Parathyroid adenoma (tissue), 2 donors: ENCODE measurements around the gene SELENOV.
A peak's percentile ranks its signal among the peaks of the same experiment; 100 is the strongest.

Experiments
- H2AFZ ChIP-seq: fragments of 300-600 bp; sonication (generic); one replicate; pipeline ENCODE4 v1.7.0; 2017; ENCODE audit warnings: antibody characterized with exemption, mild to moderate bottlenecking
- H3K27ac ChIP-seq: fragments of 300-600 bp; sonication (generic); one replicate; pipeline ENCODE4 v1.7.0; 2017
- H3K27me3 ChIP-seq: fragments of 300-600 bp; sonication (generic); one replicate; pipeline ENCODE4 v1.7.0; 2017; ENCODE audit warnings: low read length; ENCODE audit not compliant: control insufficient read depth, insufficient read depth
- H3K36me3 ChIP-seq: fragments of 300-600 bp; sonication (generic); one replicate; pipeline ENCODE4 v1.7.0; 2017; ENCODE audit warnings: low read length; ENCODE audit not compliant: control insufficient read depth, insufficient read depth
- H3K4me1 ChIP-seq: fragments of 300-600 bp; sonication (generic); one replicate; pipeline ENCODE4 v1.7.0; 2017; ENCODE audit warnings: control low read depth
- H3K4me2 ChIP-seq: fragments of 300-600 bp; sonication (generic); one replicate; pipeline ENCODE4 v1.7.0; 2017; ENCODE audit warnings: low read length
- H3K4me3 ChIP-seq: fragments of 300-600 bp; sonication (generic); one replicate; pipeline ENCODE4 v1.7.0; 2017; ENCODE audit warnings: low read depth, low read length
- H3K79me2 ChIP-seq: fragments of 300-600 bp; sonication (generic); one replicate; pipeline ENCODE4 v1.7.0; 2017; ENCODE audit warnings: control low read depth
- H3K9ac ChIP-seq: fragments of 300-600 bp; sonication (generic); one replicate; pipeline ENCODE4 v1.7.0; 2017; ENCODE audit warnings: mild to moderate bottlenecking
- H3K9me3 ChIP-seq: fragments of 300-600 bp; sonication (generic); one replicate; pipeline ENCODE4 v1.7.0; 2017; ENCODE audit warnings: low read length; ENCODE audit not compliant: control insufficient read depth
- TF ChIP-seq, protein P1 (sequence below): fragments of 300-600 bp; sonication (generic); IDR thresholded peaks from one replicate; pipeline ENCODE4 v1.7.0; 2017; ENCODE audit warnings: antibody characterized with exemption, mild to moderate bottlenecking
- donor health status: primary hyperparathyroidism.

SELENOV gene

DNA sequence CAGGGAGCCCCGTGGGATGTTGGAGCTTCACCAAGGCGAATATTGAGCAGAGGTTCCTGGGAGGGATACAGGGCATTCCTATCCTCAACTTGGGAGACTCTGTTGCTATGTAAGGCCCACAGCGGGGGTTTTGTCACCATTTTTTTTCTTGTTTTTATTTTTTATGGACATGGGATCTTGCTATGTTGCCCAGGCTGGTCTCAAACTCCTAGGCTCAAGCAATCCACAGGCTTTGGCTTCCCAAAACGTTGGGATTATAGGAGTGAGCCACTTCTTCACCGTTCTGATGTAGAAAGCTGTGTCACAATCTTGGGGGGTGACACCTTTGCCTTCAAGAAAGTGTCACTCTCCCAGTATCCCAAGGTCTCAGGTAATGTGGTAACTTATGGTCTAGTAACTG, 13.6 kb upstream of the SELENOV start:
- no peaks in the 10 kb centered on the region for H3K27me3 ChIP-seq
- TF ChIP-seq, protein P1, sequence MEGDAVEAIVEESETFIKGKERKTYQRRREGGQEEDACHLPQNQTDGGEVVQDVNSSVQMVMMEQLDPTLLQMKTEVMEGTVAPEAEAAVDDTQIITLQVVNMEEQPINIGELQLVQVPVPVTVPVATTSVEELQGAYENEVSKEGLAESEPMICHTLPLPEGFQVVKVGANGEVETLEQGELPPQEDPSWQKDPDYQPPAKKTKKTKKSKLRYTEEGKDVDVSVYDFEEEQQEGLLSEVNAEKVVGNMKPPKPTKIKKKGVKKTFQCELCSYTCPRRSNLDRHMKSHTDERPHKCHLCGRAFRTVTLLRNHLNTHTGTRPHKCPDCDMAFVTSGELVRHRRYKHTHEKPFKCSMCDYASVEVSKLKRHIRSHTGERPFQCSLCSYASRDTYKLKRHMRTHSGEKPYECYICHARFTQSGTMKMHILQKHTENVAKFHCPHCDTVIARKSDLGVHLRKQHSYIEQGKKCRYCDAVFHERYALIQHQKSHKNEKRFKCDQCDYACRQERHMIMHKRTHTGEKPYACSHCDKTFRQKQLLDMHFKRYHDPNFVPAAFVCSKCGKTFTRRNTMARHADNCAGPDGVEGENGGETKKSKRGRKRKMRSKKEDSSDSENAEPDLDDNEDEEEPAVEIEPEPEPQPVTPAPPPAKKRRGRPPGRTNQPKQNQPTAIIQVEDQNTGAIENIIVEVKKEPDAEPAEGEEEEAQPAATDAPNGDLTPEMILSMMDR, result no peak

GRCh38 chr19:39502640-39503417, 12.1 kb upstream of the SELENOV start:
- H3K27me3 ChIP-seq, result no peaks in the 10 kb centered on the region

More for the DNA sequence above, 13.6 kb upstream of the SELENOV start:
- Histone ChIP-seq H3K4me2 (no peak overlapping the region), H3K36me3 (no peaks in the 10 kb centered on the region), H3K4me1 (peaks cover 9% of the 10 kb centered on the region), H3K79me2 (no peaks in the 10 kb centered on the region), H3K9me3 (no peaks in the 10 kb centered on the region), H3K4me3 (no peak overlapping the region), H3K9ac (no peak overlapping the region), H3K27ac (no peak overlapping the region), H2AFZ (no peak overlapping the region)

DNA sequence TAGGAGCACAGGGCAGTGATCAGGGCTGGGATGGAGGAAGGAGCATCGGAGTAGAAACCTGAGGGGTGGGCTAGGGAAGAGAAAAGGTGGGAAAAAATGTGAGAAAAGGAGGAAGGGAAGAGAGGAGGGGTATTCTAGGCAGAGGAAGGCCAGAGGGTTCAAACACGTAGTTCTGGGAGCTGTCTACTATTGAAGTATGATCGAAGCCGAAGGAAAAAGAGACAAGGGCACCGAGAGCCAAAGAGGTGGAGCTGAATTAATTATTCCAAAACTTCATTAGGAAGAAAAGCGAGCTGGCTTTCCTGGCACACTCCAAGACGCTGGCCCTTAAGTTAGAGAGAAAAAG, 8.4 kb upstream of the SELENOV start:
- Histone ChIP-seq H3K4me2 (peak overlapping the region; percentile 64), H3K79me2 (no peaks in the 10 kb centered on the region), H3K27me3 (no peaks in the 10 kb centered on the region), H3K9ac (no peak overlapping the region), H3K4me1 (peaks cover 6% of the 10 kb centered on the region), H3K36me3 (no peaks in the 10 kb centered on the region), H3K4me3 (peak overlapping the region; percentile 35), H2AFZ (peak overlapping the region; percentile 73), H3K9me3 (no peaks in the 10 kb centered on the region), H3K27ac (no peak overlapping the region)
- TF ChIP-seq, protein P1, result no peak

More at GRCh38 chr19:39502640-39503417, 12.1 kb upstream of the SELENOV start:
- Histone ChIP-seq H3K4me3 (peak overlapping the region; percentile 13), H3K79me2 (no peaks in the 10 kb centered on the region), H3K9ac (no peak overlapping the region), H3K4me2 (no peak overlapping the region), H3K36me3 (no peaks in the 10 kb centered on the region), H3K27ac (no peak overlapping the region), H2AFZ (no peak overlapping the region), H3K4me1 (peaks cover 13% of the 10 kb centered on the region), H3K9me3 (no peaks in the 10 kb centered on the region)
- TF ChIP-seq, protein P1, result peak; percentile 56

GRCh38 chr19:39506944-39507714, 7.8 kb upstream of the SELENOV start:
- H3K36me3 ChIP-seq, result no peaks in the 10 kb centered on the region
- H3K9me3 ChIP-seq, result no peaks in the 10 kb centered on the region
- no peak overlapping the region for H3K9ac ChIP-seq
- H3K27me3 ChIP-seq, result no peaks in the 10 kb centered on the region
- H3K27ac ChIP-seq, result no peak overlapping the region
- TF ChIP-seq, protein P1, result no peak
- peaks cover 6% of the 10 kb centered on the region for H3K4me1 ChIP-seq
- peak overlapping the region; percentile 62 for H3K4me3 ChIP-seq
- peak overlapping the region; percentile 88 for H3K4me2 ChIP-seq
- H3K79me2 ChIP-seq, result no peaks in the 10 kb centered on the region
- peak overlapping the region; percentile 86 for H2AFZ ChIP-seq
